ENCODE results near the gene NUP153.

GRCh38 chr6:17615794-17616193 lies 90.9 kb downstream of the NUP153 start:
- TF ChIP-seq CTCF (IDR thresholded peaks at IDR 0.05) (no peak), POLR2A (IDR thresholded peaks at IDR 0.05) (no peak), EP300 (IDR thresholded peaks at IDR 0.05) (no peak)
